HT-29 (cell line): ENCODE data around the gene ANO1. TPM values are rescaled to one million over a fixed set of nuclear protein-coding genes. Genes with fewer than 3 reads are reported as not detected.

Experiments
- DNase-seq: peaks from one replicate; pipeline ENCODE4 v3.0.0-alpha.2; 2015; ENCODE audit warnings: low spot score
- total RNA-seq: library from RNA; depleted of rRNA; stranded (reverse); fragments of >200 nt; shearing (Covaris generic); gene quantifications from 2 replicates; pipeline ENCODE4 v1.2.3, GENCODE V29; 2014

Gene ANO1
- total RNA-seq, 1 experiment from 2014 or later = 114 TPM

DNA sequence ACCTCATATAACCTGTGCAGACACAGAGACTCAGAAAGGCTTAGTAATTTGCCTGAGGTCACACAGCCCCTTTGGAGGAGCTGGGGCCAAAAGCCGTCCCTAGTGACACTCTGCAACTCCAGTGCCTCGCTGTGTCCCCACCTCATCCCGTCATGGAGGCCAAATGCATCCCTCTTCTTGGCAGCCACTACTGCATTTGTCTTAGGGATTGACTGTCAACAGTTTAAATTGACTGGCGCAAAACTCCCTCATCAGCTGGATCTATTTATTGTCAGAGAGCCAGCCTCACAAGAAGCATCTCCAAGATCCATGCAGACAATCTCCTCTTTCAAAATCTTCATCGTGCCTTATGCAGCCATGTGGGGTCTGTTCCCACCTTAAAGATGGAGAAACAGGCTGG, 35.7 kb downstream of the ANO1 start:
- DNase-seq = no peak

DNA sequence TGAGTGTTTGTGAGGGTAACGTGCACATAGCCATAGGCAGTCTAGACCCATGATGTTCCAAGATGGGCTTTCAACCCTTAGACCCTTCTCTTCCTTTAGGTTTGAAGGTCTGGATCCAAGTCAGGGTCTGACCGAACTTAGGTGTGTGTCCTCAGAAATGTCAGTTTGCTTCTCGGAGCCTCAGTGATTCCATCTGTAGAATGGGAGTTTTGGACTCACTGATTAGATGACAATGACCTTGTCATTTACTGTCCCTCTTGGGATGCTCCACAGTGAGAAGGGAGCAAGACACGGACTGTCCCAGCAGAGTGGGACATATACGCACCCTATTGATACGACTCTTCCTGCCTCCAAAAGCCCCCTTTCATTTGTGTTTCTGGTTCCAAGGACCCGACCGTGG, 37.7 kb downstream of the ANO1 start:
- DNase-seq = no peak

DNA sequence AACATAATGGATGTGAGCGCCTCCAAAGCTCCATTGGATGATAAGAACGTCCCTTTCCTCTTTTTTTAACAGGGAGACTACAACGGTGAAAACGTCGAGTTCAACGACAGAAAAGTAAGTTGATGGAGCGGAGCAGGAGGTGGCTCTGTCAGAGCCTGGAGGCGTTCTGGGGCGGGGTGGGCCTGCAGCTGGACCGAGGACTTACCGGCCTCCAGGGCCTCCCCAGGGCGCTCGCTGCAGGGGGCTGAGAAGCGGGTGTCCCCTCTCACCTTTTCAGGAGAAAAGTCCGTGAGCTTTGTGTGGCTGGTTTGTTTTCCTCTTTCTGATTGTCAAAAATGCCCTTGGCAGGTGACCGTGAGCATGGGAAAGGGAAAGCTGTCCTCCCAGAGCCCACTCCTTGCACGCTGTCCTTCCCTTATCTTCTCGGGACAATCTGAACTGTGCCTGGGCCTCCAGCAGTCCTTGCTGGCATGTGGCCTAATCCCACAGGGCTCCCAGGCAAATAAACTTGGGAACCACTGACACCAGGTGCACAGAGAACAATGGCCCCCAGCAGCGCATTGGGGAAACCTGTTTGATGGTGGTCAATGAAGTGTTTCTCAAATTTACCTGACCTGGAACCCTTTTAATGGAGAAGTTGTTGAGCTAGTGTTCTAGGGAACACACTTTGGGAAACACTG, 38.4 kb downstream of the ANO1 start:
- no peak for DNase-seq

DNA sequence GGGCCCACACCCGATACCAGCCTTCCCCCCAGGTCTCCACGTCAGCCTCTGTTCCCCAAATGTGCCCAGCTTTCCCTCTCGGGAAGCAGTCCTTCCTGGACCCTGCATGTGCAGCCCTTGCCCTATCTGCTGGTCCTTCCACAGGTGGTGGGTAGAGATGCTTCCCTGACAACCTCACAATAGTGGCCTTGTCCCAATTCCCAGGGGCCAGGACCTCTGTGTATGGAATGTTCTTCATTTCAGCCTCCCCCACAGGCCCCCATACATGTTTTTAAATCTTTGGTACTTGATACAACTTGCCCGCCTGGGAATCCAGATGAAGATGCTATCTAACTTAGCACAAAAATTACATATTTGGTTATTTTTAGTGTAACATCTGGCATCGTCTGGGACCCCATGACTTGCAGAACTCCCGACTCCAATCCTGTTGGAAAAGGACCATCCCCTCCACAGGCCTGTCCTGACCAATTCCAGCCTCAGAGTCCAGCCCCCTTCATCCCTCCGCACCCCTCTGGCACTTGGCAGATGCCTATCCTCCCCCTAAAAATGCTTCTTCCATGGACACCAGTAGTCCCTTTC, 39.5 kb downstream of the ANO1 start:
- DNase-seq = no peak

DNA sequence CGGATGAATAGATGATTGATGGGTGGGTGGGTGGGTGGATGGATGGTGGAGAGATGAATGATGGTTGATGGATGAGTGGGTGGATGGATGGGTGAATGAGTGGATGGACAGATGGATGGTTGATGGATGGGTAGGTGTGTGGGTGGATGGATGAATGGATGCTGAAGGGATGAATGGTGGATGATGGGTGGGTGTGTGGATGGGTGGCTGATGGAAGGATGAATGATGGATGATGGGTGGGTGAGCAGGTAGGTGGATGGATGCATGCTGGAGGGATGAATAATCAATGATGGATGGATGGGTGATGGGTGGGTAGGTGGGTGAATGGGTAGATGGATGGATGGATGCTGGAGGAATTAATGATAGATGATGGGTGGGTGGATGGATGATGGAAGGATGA, 40.5 kb downstream of the ANO1 start:
- no peak for DNase-seq

DNA sequence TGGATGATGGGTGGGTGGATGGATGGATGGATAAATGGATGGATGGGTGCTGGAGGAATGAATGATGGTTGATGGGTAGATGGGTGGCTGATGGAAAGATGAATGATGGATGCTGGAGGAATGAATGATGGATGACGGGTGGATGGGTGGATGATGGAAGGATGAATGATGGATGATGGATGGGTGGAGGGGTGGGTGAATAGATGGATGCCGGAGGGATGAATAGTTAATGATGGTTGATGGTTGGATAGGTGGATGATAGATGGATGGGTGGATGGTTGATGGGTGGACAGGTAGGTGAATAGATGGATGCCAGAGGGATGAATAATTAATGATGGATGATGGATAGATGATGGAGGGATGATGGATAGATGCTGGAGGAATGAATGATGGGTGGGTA, 41.4 kb downstream of the ANO1 start:
- no peak for DNase-seq

DNA sequence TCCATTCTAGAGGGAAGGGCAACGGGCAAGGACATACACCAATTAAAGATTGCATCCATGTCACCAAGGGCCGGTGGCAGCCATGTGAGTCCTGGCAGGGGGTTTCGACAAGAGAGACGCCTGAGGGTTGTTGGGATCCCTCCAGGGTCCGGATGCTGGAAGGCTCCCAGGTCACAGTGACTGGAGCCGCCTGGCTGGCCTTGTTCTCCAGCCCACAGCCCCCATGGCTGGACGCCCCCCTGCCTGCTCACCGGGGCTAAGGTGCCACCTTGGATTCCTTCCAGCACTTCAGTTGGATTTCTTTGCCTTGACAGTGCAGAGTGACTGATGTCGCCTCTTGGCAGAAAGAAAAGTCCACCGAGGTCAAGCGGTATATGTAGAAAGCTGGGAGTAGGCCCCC, 42.6 kb downstream of the ANO1 start:
- no peak for DNase-seq

DNA sequence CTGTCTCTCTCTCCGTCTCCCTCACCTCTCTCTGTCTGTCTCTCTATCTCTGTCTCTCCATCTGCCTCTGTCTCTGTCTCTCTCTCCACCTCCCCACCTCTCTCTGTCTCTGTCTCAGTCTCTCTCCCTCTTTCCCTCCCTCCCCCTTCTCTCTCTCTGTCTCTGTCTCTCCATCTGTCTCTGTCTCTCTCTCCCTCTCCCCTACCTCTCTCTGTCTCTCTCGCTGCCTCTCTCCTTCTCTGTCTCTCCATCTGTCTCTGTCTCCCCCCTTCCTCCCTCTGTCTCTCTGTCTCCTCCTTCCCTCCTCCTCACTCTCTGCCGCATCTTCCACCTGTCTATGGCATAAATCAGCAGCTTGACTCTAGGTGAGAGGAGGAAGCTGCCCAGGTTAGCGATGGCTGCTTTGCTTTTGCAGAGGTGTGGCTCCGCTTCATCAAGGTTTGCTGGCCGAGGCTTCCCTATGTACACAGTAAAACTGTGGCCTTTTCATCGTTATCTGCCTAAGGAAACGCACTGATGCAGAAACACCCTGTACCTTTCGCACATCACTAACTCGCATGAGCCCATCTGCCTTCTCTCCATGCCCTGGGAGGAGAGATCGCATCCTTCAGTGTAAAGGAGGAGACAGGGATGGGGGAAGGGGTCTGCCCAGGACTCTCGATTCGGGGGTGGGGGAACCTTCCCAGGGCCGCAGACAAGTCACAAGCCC, 44.5 kb downstream of the ANO1 start:
- DNase-seq = no peak

DNA sequence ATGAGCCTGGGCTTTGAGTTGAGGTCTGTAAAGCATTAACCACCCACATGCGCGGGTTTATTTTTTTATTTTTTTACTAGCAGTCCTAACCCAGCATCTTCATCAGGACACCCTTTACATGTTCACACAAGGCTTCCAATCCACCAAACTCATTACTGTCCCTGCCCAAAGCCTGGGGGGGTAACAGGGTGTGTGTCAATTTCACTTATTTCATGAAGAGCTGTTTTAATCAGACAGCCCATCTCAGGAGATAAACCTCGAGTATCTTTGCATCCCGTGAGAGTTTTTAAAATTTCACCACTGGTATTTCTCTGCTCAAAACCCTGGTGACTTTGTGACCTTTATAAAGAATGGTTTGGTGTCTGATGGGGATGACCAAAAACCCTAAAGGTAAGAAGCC, 45.6 kb downstream of the ANO1 start:
- no peak for DNase-seq

DNA sequence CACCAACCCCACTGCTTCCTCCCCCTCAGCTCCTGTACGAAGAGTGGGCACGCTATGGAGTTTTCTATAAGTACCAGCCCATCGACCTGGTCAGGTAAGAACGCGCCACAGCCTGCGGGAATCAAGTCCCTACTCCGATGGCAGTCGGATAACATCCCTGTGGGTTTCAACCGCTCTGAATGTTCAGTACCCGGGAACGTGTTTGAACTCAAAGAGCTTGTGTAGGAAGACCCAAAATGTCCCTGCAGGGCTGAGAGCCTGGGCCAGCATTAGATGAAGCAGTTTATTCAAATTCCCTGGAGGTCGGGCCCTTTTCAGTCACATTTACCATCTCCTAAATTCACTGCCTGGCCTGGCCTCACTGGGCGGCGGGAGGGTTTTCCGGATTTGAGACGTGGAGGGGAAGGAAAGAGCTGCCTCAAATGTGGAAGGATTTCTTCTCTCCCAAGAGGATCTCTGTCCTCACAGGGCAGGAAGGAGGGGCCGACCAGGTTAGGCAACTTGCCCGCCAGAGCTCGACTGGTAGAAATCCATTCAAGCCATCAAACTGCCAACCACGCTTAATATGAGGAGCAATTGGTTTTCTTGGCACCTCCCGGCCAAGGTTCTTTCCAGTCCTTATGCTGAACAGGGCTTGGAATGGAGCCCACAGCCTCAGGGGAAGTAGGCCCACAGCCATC, 46.3 kb downstream of the ANO1 start:
- DNase-seq = no peak

DNA sequence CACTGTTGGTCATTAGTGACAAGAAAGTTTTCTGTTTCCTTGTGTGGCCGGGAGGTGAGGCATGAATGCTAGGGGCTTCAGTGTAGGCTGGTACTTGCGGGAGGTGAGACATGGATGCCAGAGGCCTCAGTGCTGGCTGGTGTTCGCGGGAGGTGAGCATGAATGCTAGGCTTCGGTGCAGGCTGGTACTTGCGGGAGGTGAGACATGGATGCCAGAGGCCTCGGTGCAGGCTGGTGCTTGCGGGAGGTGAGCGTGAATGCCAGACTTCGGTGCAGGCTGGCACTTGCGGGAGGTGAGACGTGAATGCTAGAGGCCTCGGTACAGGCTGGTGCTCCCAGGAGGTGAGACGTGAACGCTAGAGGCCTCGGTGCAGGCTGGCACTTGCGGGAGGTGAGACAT, 48.4 kb downstream of the ANO1 start:
- DNase-seq = no peak

DNA sequence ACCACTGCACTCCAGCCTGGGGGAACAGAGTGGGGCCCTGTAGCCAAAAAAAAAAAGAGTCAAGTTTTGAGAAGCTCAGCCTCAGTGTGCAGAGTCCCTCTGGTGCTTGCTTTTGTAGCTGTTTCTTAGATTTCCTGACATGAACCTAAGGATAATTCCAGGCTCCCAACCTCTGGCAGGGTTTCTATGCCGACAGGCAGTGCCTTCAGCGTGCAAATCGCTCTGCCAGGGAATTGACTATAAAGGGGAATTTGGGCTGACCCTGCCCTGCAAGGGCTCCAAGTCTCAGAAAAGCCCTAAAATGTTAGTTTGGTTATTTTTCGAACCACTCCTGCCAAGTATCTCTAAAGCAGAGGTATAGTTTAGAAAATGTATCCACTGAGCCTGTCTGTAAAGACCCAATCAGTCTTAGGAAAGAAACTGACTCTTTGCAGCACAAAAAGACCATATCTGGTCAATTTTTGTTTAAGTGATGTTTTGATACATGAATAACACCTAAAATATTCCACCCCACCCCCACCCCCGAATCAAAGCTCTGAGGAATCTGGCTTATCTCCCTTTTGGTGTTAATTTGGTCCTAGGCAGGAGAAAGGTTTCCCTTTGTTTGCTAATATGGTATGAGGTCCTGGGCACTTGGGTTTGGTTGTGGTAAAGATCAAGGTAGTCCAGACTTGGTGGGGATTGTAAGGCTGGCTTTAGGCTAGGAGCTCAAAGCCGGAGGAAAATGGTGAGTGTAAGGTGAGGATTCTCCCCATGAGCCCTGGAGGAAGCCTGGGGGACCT, 49.7 kb downstream of the ANO1 start:
- DNase-seq = no peak

DNA sequence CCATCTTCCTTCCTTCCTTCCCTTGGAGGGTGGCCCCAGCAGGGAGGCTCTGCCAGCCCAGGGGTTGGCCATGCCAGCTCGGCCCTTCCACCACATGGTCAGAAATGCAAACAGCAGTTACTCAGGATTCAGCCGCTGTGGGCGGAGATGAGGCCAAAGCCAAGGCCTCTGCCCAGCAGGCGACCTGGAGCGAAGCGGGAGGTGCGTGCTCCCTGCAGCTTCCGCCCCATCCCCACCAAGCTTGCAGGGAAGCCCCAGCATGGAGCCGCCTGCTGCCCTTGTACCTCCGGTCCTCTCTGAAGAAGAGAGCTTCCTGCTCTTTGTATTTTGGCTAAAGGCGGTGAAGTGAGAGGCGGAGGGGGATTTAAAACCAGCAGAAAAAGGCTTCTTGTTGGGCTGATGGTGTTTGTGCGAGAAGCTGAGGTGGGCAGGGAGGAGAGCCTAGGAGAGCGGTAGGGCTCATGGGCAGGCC, 50.4 kb downstream of the ANO1 start:
- DNase-seq = peak; percentile 89

DNA sequence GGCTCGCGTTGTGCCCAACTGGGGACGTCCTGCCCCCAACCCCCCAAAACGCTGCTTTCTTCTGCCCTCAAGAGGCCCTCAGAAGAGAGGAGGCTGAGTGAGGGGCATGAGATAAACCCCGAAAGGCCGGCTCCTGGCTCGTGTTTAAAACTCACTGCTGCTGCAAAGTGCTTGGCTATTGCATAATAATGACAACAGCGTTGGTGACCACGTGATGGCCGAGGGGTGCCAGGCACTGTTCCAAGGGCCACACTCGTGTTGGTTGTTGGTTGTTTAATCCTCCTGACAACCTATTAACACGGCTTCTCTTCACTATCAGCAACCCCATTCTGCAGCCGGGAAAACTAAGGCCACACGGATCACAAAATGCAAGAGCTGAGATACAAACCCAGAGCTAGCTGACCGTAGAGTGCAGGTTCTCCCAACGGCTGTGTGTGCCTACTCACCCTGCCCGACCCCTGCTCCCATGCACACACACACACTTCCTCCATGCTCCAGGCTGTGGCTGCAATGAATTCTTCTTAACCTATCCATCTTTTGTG, 51.0 kb downstream of the ANO1 start:
- no peak for DNase-seq

DNA sequence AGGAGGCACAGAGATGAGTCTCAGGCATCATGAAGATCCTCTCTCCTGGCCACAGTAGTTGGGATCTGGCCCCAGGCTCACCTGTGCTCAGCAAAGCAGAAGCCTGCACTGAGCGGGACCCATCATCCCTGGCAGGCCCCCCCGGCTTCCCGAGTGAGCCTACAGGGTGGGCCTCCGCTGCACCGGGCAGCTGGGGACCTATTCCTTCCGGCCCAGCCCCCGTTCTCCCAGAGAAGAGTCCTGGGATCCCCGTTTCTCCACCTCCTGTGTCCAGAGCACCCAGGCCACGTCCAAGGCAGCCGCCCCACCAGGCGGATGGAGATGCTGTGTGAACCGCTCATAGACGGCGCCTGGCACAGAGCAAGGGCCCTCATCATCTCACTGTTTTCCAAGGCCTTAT, 52.5 kb downstream of the ANO1 start:
- no peak for DNase-seq

DNA sequence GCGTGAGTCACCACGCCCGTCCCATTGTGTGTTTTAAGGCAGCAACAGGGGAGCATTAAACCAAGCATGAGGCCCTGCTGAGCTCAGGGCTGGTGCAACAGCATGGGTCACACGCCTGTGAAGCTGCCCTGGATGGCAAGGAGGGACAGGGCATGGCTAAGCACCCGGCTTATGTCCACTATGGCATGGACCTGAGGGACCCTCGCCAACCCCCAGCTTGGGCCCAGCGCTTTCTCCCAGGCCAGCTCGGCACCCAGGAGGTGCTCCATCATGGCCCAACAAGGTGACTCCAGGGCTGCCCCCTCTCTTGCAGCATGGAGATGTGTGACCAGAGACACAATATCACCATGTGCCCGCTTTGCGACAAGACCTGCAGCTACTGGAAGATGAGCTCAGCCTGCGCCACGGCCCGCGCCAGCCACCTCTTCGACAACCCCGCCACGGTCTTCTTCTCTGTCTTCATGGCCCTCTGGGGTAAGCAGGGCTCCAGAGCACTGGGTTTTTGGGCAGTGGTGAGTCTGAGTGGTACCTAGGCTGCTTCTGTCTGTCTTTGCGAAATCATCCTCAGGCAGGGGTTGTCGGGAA, 53.6 kb downstream of the ANO1 start:
- DNase-seq = no peak

DNA sequence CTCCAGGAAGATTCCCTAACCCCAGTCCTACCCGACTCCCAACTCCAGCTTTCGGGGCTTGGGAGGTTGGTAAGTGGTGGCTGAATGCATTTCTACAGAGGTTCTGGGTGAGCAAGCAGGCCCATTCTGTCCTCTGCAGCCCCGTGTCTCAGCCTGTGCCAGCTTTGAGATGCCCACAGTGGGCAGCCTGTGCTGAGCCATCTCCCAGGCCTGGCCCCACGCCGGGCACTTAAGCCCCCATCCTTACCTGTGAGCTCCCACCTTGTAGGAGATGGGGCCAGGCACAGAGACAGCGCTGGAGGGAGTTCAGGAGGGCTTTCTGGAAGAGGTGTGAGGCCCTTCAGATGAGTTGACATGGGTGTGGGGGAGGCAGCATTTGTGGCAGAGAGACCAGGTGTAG, 54.5 kb downstream of the ANO1 start:
- DNase-seq = no peak

DNA sequence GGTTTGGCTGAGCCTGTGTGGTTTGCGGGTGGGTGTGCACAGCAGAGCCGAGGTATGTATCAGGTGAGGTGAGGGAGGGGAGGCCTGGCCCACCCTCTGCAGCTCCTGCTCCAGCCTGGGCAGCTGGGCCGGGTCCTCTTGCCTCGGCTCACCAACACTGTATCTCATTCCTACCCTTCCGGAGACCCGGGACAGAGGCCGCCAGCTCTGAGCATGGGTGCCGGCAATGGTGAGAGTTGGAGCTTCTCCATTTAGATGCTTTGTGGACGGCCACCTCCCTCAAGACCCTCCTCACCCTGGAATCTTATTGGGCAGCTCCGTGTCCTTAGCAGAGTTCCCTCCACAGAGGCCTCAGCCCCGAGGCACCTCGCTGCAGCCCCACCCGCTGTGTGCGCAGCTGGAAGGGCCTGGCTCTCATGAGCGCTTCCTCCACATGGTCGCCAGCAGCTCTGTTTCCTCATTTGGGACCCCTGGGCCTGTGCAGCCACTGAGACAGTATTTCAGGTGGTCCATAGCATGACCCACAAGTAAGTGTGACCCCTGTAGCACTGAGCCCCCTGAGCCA, 55.7 kb downstream of the ANO1 start:
- DNase-seq = no peak

DNA sequence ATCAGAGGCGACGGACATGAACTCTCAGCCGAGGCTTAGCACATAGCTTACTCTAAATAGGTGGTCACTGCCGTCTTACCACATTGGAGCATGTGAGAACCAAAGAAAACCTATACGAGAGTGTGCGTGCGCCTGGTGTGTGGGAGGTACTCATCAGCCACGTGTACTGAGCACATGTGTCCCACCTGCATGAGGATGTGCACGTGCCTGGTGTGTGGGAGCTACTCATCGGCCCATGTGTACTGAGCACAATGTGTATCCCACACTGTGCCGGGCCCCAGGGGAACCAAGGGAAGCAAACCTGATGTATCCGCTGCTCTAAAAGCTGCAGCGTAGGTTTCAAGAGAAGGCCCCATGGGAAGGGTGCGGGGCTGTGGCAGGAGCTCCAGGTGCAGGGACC, 56.4 kb downstream of the ANO1 start:
- DNase-seq = no peak

DNA sequence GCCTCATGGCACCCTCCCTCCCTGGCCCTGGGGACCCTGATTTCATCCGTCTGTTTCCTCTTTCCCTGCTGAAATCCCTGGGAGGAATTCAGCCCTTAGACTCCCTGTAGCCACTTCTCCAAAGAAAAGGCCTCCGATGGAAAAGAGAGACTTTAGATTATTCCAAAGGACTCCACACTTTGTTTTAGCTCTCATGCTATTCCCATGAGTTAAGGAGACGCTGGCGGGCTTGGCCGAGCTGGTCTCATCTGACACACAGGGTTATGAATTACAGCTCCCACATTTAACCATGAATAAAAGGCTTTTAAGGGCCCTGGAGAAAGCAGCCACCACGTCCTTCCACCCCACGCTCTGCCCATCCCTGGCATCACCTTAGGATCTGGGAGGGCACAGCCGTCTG, 57.0 kb downstream of the ANO1 start:
- DNase-seq = no peak

DNA sequence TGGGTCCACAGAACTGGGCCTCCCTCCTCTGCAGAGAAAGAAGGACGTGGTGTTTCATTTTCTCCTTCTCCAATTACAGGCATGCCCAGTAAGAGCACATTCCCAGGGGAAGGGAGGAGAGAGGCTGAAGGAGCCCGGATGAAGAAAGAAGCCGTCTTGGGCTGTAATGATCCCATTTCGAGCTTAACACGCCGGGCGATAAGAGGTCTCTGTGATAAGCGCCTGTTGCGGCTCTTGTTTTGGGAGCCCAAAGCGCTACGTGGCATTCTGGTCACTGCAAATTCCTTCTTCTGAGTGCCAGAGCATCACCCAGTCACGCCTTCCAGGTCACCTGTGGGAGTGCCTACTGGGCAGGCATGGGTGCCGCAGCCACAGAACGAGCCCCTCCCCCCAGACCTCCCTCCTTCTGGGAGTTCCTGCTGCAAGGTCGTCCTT, 57.5 kb downstream of the ANO1 start:
- DNase-seq = no peak
